A549 (cell line): ENCODE measurements around the gene SRA1.

Experiments
- CBX2 ChIP-seq: fragments of 200-600 bp; sonication (generic); IDR thresholded peaks from 2 replicates; pipeline ENCODE4 v1.6.1; 2016; ENCODE audit warnings: low read depth, mild to moderate bottlenecking, borderline replicate concordance
- CTCF ChIP-seq: fragments of >200 bp; sonication (Bioruptor Twin); formaldehyde crosslinking; IDR thresholded peaks from 3 replicates; pipeline ENCODE4 v1.5.1; 2016
- ELK1 ChIP-seq: fragments of 150-350 bp; IDR thresholded peaks from 2 replicates; pipeline ENCODE4 v1.6.1; 2014; ENCODE audit warnings: low read depth, mild to moderate bottlenecking, low read length
- JUNB ChIP-seq: fragments of >200 bp; sonication (Bioruptor Twin); formaldehyde crosslinking; IDR thresholded peaks from 2 replicates; pipeline ENCODE4 v1.6.1; 2016
- MAX ChIP-seq: IDR thresholded peaks from 2 replicates; pipeline ENCODE4 v1.6.1; 2012
- RAD21 ChIP-seq, 2 experiments: fragments of >200 bp in 1 of 2; sonication (Bioruptor Twin) in 1 of 2; formaldehyde crosslinking in 1 of 2; IDR thresholded peaks in 1 of 2; conservative IDR thresholded peaks in 1 of 2; 2 replicates in 1 of 2; 3 replicates in 1 of 2; pipeline ENCODE4 v1.6.1; 2012 to 2018; ENCODE audit warnings: inconsistent platforms in 1 of 2
- RCOR1 ChIP-seq: fragments of 150-350 bp; IDR thresholded peaks from 2 replicates; pipeline ENCODE4 v1.6.1; 2014; ENCODE audit warnings: antibody characterized with exemption, low read length, low read depth
- USF2 ChIP-seq: fragments of 450-650 bp; IDR thresholded peaks from 2 replicates; pipeline ENCODE4 v1.6.1; 2014; ENCODE audit warnings: antibody characterized with exemption

GRCh38 chr5:140588311-140589070, 31.2 kb upstream of the SRA1 start:
- TF ChIP-seq CTCF (no peak), RAD21 (conservative IDR thresholded peaks at IDR 0.05 in 1 of 2, IDR thresholded peaks at IDR 0.05 in 1 of 2) (no peak), ELK1 (no peak), RCOR1 (no peak), MAX (no peak), JUNB (no peak), CBX2 (no peak), USF2 (no peak)
